Neuron (in vitro differentiated cells): ENCODE measurements around the gene PXDN.
"Not testable (repeated sequence)": the region's sequence is repeated elsewhere in the genome, so short reads cannot be mapped to it uniquely, and the experiment has no call there.

Source experiments
- H2AFZ ChIP-seq: one replicate; pipeline ENCODE4 v1.6.1; 2013; ENCODE audit warnings: low read depth, mild to moderate bottlenecking, inconsistent platforms, low read length, moderate library complexity
- H3K27me3 ChIP-seq: one replicate; pipeline ENCODE4 v1.6.1; 2013; ENCODE audit warnings: low read length; ENCODE audit not compliant: insufficient read depth
- H3K36me3 ChIP-seq: one replicate; pipeline ENCODE4 v1.6.1; 2013; ENCODE audit warnings: low read length; ENCODE audit not compliant: insufficient read depth
- H3K4me1 ChIP-seq: one replicate; pipeline ENCODE4 v1.6.1; 2013; ENCODE audit warnings: low read length; ENCODE audit not compliant: insufficient read depth
- H3K4me3 ChIP-seq: 2 replicates; pipeline ENCODE4 v1.5.1; 2013; ENCODE audit warnings: mild to moderate bottlenecking, low read length, moderate library complexity
- H3K9me3 ChIP-seq: one replicate; pipeline ENCODE4 v1.6.1; 2013; ENCODE audit warnings: low read length

The PXDN gene

DNA sequence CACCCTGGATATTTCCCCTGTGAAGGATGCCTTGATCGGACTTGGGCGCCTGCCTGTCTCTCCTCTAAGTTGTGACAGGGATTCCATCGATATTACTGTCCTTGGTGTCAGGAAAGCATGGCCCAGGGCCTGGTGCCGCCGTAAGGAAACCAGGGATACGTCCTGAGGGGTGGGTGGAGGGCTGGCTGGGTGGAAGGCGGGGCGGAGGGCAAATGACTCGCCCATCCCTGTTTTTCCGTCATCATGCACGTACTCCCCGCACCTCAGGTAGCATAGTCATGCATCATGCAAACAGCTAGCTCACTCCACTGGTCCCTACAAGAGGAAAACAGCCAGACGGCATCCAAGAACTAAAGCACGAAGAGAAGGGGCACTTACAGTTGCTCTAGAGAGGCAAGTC, 57.1 kb downstream of the PXDN start:
- H3K36me3 ChIP-seq: no peaks in the 10 kb centered on the region
- no peak overlapping the region for H2AFZ ChIP-seq
- no peaks in the 10 kb centered on the region for H3K27me3 ChIP-seq
- H3K4me1 ChIP-seq: no peaks in the 10 kb centered on the region
- no peaks in the 10 kb centered on the region for H3K9me3 ChIP-seq
- no peak overlapping the region for H3K4me3 ChIP-seq

DNA sequence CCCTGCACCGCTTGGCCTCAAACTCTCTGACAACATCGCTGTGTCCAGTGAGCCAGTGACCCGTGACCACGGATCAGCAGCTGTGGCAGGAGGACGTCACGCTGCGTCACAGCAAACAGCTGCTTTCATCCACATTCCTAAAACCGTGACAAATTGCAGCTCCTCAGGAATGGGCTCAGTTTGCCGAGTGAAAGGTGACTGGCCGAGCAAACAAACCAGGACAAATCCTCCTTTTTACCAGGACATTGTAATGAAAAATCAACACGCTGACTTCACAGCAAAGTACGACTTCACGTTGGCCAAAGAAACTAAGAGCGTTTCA, 57.6 kb downstream of the PXDN start:
- H3K4me3 ChIP-seq: no peak overlapping the region
- H3K27me3 ChIP-seq: no peaks in the 10 kb centered on the region
- no peaks in the 10 kb centered on the region for H3K4me1 ChIP-seq
- no peak overlapping the region for H2AFZ ChIP-seq
- H3K9me3 ChIP-seq: no peaks in the 10 kb centered on the region
- no peaks in the 10 kb centered on the region for H3K36me3 ChIP-seq

- H3K27me3 ChIP-seq: no peaks in the 10 kb centered on the region
- H3K4me3 ChIP-seq: no peak overlapping the region
- H3K4me1 ChIP-seq: no peaks in the 10 kb centered on the region
- H2AFZ ChIP-seq: no peak overlapping the region
- no peaks in the 10 kb centered on the region for H3K36me3 ChIP-seq
- no peaks in the 10 kb centered on the region for H3K9me3 ChIP-seq
Observed at GRCh38 chr2:1685957-1686783, 58.1 kb downstream of the PXDN start.

GRCh38 chr2:1685078-1685956, 59.0 kb downstream of the PXDN start:
- no peak overlapping the region for H2AFZ ChIP-seq
- H3K4me1 ChIP-seq: no peaks in the 10 kb centered on the region
- no peaks in the 10 kb centered on the region for H3K36me3 ChIP-seq
- H3K4me3 ChIP-seq: no peak overlapping the region
- H3K9me3 ChIP-seq: no peaks in the 10 kb centered on the region
- no peaks in the 10 kb centered on the region for H3K27me3 ChIP-seq

GRCh38 chr2:1683297-1683696, 61.0 kb downstream of the PXDN start:
- H3K27me3 ChIP-seq: no peaks in the 10 kb centered on the region
- no peak overlapping the region for H2AFZ ChIP-seq
- no peaks in the 10 kb centered on the region for H3K9me3 ChIP-seq
- H3K4me3 ChIP-seq: no peak overlapping the region
- no peaks in the 10 kb centered on the region for H3K4me1 ChIP-seq
- H3K36me3 ChIP-seq: no peaks in the 10 kb centered on the region

GRCh38 chr2:1682181-1682440, 62.2 kb downstream of the PXDN start:
- no peaks in the 10 kb centered on the region for H3K27me3 ChIP-seq
- no peak overlapping the region for H2AFZ ChIP-seq
- H3K36me3 ChIP-seq: no peaks in the 10 kb centered on the region
- no peaks in the 10 kb centered on the region for H3K9me3 ChIP-seq
- H3K4me1 ChIP-seq: no peaks in the 10 kb centered on the region
- H3K4me3 ChIP-seq: no peak overlapping the region

DNA sequence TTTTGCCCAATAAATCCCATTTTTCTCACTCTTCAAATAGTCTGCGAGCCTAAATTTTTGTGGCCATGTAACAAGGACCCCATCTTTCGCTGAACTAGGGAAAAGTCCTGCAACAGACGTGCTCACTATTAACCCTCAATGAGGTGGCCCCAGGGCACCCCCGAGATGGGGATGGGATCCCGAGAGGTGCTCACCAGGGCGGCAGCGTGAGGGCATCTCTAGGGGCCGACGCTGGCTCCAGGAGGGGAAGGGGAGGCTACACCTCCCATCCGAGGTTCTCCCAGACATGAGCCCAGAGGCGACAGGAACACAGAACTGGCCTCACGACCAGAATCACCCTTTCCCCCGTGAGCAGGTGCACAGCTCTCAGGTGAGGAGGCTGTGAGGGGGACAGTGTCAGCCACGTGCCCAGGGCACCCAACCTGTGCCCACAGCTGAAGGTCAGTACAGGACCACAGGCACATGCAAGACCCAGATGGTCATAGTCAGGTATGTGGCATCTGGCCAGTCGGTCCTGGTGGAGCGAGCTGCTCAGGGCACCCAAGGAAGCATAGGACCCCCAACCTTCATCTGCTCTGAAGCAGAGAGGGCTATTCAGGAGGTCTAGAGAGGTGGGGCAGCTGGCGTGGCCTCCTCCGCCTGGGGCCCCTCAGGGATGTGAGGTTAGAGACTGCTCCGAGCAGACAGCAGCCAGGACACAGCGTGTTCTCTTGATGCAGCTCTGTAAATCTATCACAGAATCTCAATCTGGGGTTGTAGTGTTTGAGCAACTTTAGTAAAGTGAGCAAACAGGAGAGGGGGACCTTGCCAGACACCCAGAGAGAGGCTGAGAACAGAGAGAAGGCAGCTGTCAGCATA, 62.8 kb downstream of the PXDN start:
- H3K36me3 ChIP-seq: no peaks in the 10 kb centered on the region
- no peaks in the 10 kb centered on the region for H3K4me1 ChIP-seq
- H2AFZ ChIP-seq: no peak overlapping the region

GRCh38 chr2:1681017-1681318, 63.3 kb downstream of the PXDN start:
- Histone ChIP-seq H2AFZ (no peak overlapping the region), H3K36me3 (no peaks in the 10 kb centered on the region), H3K4me3 (no peak overlapping the region), H3K4me1 (no peaks in the 10 kb centered on the region), H3K9me3 (no peaks in the 10 kb centered on the region), H3K27me3 (no peaks in the 10 kb centered on the region)

More for the DNA sequence above, 62.8 kb downstream of the PXDN start:
- H3K27me3 ChIP-seq: no peaks in the 10 kb centered on the region
- no peak overlapping the region for H3K4me3 ChIP-seq
- H3K9me3 ChIP-seq: no peaks in the 10 kb centered on the region

DNA sequence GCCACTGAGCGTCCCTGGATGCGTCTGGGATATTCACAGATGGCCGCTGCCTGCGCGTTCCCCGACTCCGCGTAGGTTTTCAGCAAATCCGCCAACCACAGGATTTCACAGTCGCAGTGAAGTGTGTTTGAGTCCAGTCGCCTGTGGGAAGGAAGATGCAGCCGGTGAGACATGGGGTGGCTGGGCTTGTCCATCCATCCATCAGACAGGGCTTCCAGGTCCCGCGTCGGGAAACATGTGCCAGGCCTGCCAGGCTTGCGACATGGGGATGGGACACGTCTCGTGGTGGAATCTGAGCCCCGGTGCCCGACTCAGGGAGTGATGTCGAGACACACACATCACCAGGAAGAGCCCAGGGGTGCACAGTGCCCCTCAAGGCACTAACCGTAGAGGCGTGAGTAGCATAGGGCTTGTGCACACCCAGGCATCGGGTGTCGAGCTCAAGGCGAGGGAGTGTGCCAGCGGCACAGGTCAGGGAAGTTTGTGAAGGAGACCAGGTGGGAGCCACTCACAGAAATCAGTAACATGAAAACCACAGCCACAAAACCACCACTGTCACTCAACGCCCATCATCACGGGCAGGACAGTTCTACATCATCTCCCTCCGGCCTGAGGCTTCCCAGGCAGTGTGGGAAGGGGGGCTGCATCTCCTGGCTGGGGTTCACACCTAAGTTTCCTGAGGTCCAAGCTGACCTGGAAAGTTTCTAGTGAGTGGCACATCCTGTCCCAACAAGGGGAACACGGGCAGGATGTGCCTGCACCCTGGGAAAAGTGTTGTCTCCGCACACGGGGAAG, 63.9 kb downstream of the PXDN start:
- no peak overlapping the region for H3K4me3 ChIP-seq
- H3K4me1 ChIP-seq: no peaks in the 10 kb centered on the region
- no peaks in the 10 kb centered on the region for H3K9me3 ChIP-seq
- H3K36me3 ChIP-seq: no peaks in the 10 kb centered on the region
- H3K27me3 ChIP-seq: no peaks in the 10 kb centered on the region
- no peak overlapping the region for H2AFZ ChIP-seq

- not testable (repeated sequence) for H3K27me3 ChIP-seq, H3K4me3 ChIP-seq, H2AFZ ChIP-seq, H3K4me1 ChIP-seq, H3K36me3 ChIP-seq, H3K9me3 ChIP-seq
Observed at GRCh38 chr2:1679488-1680039, 64.8 kb downstream of the PXDN start.

DNA sequence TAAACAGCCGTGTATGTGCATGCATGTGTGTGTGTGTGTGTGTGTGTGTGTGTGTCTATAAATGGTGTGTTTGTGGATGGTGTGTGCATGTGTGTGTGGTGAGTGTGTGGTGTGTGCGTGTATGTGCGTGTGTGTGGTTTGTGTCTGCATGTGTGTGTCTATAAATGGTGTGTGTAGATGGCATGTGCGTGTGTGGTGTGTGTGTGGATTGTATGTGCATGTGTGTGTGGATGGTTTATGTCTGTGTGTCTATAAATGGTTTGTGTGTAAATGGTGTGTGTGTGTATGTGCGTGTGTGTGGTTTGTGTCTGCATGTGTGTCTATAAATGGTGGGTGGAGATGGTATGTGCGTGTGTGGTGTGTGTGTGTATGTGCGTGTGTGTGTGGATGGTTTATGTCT, 65.2 kb downstream of the PXDN start:
- not testable (repeated sequence) for H3K4me1 ChIP-seq, H3K36me3 ChIP-seq, H3K4me3 ChIP-seq, H3K9me3 ChIP-seq, H2AFZ ChIP-seq, H3K27me3 ChIP-seq

DNA sequence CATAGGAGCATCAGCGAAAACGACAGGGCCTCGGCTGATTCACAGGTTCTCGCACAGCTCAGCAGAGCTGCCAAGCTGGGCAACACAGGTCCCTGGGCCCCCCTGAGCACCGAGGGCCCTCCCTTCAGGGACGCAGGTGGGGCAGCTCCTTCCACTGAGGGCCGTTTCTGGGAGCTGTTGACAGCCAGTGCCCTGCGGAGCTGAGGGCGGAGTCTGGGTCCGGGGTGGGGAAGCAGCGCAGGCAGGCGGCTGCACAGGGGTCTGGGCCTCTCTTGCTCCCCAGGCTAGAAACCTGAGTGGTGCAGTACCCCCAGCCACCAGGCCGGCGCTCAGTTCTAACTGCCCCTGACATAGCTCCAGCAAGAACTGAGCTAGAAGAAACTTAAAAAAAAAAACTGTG, 65.7 kb downstream of the PXDN start:
- Histone ChIP-seq H3K9me3 (no peaks in the 10 kb centered on the region), H2AFZ (no peak overlapping the region), H3K36me3 (no peaks in the 10 kb centered on the region), H3K4me3 (no peak overlapping the region), H3K4me1 (no peaks in the 10 kb centered on the region), H3K27me3 (no peaks in the 10 kb centered on the region)
